GM19351 (cell line): Measurements from ENCODE around the gene AP3B1.

Source experiments
- ATAC-seq: cut with Tn5 transposase; IDR thresholded peaks from one replicate; pipeline ENCODE4 v1.9.1; 2021; ENCODE audit warnings: mild to moderate bottlenecking, moderate library complexity; ENCODE audit not compliant: unreplicated experiment

The AP3B1 gene, protein sequence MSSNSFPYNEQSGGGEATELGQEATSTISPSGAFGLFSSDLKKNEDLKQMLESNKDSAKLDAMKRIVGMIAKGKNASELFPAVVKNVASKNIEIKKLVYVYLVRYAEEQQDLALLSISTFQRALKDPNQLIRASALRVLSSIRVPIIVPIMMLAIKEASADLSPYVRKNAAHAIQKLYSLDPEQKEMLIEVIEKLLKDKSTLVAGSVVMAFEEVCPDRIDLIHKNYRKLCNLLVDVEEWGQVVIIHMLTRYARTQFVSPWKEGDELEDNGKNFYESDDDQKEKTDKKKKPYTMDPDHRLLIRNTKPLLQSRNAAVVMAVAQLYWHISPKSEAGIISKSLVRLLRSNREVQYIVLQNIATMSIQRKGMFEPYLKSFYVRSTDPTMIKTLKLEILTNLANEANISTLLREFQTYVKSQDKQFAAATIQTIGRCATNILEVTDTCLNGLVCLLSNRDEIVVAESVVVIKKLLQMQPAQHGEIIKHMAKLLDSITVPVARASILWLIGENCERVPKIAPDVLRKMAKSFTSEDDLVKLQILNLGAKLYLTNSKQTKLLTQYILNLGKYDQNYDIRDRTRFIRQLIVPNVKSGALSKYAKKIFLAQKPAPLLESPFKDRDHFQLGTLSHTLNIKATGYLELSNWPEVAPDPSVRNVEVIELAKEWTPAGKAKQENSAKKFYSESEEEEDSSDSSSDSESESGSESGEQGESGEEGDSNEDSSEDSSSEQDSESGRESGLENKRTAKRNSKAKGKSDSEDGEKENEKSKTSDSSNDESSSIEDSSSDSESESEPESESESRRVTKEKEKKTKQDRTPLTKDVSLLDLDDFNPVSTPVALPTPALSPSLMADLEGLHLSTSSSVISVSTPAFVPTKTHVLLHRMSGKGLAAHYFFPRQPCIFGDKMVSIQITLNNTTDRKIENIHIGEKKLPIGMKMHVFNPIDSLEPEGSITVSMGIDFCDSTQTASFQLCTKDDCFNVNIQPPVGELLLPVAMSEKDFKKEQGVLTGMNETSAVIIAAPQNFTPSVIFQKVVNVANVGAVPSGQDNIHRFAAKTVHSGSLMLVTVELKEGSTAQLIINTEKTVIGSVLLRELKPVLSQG

DNA sequence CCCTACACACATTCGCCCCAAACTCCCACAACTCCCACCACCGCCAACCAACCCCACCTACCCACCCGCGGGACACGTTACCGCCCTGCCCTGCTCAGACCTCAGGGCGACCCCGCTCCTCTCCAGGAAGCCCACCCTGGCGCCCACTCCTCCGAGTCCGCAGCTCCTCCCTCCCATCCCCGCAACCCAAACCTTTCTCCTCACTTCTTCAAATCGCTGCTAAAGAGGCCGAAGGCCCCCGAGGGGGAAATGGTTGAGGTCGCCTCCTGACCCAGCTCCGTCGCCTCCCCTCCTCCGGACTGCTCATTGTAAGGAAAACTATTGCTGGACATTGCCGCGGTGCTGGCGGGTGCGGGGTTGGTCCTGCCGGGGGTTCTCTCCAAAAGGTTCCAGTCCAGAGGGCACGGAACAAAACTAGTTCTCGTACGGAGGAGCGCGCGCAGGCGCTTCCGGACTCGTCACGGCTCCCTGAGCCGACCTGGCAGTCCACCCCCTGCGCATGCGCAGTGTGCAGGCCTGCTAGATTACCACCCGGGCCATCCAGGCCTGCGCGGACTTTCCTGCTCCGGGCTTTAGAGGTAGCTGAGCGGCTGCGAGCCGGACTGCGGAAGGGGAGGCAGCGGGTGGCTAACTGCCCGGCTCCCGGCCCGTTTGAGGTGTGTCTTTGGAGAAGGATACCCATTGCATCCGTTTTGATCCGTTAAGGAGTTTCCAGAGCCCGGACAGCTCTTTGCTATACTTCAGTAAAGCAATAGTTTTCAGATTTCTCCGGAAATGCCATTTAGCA is at the start of gene AP3B1:
Gene AP3B1, minus strand, starts transcription at position 451 of the 787 bp plus-strand sequence. Its CDS starts 119 bp downstream, at position 332.
- ATAC-seq, result peak; percentile 77

DNA sequence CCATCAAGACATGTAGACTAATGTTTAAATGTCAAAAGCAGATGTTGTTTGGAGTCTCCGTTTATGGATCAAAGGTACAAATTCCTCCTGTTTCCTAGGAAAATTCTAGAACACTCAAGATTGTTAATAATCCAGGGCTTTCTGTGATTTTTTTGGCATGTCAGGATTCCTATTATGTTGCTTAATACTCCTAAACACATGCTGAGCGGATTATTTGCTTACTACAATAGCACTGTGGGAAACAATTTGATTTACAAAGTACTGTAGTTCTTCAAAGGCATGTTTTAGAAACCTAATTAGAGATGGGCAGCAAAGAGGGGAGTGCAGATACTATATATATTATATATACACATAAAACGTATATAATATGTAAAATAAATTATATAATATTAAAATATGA is 46.9 kb upstream of the AP3B1 start:
- ATAC-seq, result no peak

DNA sequence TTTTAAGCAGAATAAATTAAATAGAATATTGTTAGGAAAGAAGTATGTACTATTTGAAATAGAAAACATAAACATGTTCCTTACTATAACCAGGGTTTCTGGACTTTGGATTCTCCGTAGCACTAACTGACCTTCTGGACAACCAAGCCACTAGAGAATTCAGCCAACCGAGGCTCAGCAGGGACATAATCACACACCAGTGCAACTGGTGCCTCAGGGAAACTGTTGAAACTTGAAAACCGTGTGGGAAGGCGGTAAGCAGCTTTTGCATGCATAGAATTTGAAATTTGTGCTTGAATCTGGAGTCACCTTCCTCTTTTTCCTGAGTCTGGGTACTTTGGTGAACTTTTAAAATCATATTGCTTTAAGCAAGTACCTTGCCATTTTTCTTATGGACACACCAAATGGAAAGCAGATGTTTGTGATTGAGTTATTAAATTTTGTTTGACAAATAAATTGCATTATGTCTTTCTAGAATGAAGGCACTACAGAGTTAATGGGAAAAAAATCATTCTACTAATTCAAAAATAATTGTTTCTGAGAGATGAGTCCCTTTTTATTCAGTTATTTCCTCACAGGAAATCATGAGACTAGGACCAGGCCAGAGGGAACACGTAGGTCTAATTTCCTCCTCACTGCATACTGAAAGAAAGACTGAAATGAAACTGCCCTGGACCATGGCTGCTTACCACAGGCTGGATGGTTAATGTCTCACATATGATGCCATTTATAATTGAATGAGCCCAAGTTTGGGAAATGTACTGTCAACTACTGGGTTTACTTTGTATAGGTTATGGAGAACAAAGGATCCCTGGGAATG is 45.3 kb upstream of the AP3B1 start:
- no peak for ATAC-seq

DNA sequence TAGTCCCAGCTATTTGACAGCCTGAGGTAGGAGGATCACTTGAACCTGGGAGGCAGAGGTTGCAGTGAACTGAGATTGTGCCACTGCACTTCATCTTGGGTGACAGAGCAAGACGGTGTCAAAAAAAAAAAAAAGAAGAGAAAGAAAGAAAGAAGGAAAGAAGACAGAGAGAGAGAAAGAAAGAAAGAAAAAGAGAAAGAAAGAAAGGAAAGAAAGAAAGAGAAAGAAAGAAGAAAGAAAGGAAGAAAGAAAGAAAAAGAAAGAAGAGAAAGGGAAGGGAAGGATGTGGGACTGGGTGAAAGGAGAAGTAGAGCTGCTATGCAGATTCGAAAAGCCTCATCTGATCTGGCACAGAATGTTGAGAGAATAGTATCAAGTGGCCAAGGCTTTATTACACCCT is 42.2 kb upstream of the AP3B1 start:
- no peak for ATAC-seq

DNA sequence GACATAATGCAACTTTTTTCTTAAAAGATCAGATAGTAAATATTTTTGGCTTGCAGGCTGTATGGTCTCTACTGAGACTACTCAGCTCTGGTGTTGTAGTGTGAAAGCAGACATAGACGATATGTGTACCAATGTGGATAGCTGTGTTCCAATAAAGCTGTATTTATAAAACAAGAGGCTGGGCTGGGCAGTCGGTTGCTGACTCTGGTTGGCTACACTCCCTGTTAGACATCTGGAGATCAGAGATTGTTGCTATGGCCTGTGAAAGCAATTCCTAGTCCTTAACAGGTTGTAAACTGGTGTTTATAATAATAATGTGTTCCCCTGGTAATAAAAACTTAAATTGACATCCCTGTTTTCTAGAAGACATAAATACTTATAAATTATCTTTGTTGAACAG is 41.5 kb upstream of the AP3B1 start:
- ATAC-seq, result no peak

DNA sequence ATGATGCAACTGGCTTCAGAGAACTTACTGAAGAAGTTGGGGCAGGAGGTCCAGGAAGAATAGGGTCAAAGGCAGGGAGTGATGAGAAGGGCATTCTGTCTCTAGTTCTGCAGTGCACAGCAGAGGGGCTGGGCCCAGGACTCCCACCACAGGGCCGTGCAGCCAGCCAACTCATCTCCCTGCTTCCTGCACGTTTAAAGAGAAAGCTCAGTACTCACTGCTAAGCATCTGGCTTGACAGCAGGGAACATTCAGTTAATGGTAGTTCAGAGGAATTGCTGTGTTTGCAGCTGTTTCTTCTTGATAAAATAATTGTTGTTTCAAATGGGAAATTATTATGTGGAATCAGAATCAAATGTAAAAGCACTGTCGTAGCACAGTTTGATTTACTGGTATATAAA is 40.3 kb upstream of the AP3B1 start:
- ATAC-seq, result no peak

DNA sequence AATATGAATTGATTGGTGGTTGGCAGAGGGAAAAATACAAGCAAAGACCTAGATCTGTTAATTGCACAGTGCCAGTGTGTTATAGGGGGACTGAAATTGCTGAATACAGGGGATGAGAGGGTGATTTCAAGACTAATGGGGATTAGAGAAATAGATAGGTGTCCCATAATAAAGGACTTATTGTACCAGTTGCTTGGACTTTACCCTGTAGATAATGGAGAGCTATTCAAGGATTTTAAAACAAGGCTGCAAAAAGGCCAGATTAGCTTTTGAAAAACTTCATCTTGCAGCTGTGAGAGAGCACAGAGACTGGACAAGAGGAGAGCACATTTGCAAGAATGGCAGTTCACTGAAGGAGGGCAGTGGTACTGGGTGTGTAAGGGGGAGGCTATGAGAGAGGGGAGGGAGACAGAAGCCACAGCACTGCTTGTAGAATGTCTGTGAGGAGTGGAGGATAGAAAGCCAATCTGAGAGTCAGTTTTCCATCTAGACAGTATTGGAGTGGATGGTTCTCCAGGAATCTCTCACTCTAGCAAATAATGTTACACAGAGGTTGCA is 37.1 kb upstream of the AP3B1 start:
- no peak for ATAC-seq

DNA sequence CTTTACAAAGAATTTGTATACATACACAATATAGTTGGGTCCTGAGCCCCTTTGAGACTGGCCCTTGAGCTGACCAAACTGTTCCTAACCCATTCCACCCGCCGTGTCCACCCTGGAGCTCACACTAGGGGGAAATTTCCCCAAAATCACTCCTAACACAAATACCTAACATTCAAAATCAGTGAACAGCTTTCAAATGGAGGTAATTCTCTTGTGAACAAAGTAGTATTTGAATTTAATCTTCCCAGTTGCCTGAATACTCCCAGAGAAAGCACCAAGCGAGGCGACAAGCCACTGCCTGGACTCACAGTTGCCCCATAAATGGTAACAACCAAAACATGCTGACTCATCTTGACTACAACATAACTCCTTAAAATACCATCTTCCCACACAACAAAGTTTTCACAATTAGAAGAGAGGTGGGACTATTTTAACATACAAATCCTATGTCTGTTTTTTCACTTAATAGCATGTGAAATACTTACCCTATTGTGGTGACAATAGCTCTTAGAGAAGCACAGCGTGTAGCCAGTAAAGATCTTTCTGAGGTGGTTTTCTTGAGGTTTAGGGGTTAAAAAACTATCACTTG is 34.2 kb upstream of the AP3B1 start:
- no peak for ATAC-seq

DNA sequence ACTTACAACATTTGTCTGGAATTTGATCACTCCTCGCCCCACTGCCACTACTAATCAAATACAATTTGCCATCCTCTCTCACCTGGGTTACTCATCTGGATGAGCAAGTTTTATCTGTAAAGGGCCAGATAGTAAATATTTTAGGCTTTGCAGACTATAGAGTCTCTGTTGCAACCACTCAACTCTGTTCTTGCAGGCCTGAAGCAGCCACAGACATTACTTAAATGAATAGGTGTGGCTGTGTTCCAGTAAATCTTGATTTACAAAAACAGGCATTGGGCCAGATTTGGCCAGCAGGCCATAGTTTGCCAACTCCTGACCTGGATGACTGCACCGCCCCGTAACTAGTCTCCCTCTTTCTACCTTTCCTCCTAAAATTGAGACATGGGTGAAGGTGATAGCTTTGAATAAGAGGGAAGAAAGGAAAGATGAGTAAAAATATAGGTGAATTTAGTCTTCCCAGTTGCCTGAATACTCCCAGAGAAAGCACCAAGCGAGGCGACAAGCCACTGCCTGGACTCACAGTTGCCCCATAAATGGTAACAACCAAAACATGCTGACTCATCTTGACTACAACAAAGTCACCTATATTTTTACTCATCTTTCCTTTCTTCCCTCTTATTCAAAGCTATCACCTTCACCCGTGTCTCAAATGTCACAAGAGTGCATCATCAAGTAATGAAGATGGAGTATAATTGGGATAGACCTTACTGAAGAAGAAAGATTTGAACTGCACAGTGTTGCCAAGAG is 33.4 kb upstream of the AP3B1 start:
- ATAC-seq, result no peak

DNA sequence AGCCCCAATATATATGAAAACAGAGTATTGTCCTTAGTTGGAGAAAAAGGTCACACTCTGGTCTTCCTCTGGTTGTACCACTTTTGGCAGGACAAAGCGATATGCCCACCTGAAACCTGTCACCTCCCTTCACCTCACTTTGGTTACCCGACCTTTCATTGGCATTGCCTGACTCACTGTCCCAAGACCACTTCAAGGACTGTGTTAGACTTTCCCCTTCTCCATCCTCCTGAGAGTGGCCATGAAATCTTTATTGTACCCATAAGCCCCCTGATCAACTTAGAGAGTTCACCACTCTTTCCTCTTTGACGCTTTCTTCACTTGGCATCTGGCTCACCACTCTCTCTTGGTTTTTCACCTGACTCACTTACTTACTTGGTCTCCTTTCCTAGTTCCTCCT is 32.4 kb upstream of the AP3B1 start:
- ATAC-seq, result no peak

DNA sequence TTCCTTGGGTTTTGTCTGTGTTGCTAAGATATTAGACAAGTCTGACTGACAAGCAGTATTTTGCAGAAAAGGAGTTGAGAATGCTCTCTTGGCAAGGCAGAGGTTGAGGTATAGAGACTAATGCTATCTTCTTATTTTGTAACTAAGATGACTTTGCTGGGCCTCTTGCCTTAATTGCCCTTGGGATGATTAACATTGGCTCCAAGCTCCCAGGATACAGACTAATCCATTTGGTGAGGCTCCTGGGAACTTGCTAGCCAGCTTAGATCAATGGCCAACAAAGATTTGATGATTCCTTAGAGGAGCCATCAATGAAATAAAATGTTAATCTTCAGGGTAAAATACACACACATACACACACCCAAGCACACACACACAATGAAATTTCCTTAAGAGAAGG is 28.7 kb upstream of the AP3B1 start:
- ATAC-seq, result no peak

DNA sequence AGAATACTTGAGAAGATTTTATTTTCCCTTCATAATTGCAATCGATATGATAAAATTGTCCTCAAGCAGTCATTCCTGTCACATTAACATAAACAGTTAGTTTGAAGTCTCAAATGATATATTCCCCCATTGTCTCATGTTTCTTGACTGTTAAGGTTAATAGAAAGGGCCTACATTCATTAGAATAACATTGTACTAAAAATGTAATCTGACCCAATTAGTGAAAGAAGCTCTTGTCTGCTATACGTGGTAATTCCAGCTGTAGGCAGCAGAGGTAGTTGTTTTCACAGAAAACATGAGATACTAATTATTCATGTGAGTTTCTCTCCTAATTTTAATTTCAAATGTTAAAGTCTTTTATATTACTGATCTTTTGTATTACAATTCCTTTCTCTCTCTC is 25.9 kb upstream of the AP3B1 start:
- no peak for ATAC-seq

DNA sequence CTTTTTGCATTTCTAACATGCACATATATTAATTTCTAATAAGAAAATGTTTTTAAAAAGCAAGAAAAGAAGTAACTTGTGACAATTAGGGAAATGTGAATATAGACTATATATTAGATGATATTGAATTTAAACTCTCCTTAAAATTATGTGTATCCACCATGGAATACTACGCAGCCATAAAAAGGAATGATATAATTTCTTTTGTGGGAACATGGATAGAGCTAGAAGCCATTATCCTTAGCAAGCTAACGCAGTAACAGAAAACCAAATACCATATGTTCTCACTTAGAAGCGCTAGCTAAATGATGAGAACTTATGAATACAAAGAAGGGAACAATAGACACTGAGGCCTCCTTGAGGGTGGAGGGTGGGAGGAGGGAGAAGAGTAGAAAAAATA is 23.8 kb upstream of the AP3B1 start:
- no peak for ATAC-seq

DNA sequence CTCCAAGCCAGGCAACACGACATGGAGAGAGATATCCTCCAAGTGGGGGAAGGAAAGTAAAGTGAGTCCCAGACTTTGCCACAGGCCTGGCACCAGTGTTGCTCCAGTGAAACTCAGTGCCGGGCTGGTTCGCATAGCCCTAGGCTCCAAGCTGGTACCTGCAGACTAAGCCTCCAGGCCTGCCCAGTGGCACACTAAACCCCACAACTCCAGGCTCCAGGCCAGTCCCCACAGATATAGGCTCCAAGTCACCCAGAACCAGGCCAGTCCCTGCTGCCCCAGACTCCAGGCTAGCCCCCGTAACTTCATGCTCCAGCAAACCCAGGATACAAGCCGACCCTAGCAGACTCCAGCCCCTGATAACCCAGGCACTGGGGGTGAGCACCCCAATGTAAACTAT is 23.0 kb upstream of the AP3B1 start:
- ATAC-seq, result no peak

DNA sequence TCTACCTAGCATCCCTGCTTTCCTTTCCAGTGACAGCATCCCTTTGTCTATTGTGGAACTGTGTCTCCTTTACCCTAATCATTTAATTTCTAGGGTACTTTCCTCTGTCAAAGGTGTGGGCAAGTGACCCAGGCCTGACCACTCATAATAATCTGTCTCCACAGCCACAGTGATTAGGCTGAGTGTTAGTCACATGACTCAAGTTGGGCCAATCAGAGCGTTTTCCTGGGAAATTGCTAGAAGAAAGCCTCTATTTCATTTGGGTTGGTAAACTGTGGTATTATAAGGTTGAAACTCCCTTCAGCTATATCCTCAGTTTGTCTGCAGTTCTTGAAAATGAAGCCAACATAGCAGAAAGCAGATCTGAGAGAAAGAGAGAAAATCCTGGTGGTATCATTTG is 14.2 kb upstream of the AP3B1 start:
- ATAC-seq, result no peak

DNA sequence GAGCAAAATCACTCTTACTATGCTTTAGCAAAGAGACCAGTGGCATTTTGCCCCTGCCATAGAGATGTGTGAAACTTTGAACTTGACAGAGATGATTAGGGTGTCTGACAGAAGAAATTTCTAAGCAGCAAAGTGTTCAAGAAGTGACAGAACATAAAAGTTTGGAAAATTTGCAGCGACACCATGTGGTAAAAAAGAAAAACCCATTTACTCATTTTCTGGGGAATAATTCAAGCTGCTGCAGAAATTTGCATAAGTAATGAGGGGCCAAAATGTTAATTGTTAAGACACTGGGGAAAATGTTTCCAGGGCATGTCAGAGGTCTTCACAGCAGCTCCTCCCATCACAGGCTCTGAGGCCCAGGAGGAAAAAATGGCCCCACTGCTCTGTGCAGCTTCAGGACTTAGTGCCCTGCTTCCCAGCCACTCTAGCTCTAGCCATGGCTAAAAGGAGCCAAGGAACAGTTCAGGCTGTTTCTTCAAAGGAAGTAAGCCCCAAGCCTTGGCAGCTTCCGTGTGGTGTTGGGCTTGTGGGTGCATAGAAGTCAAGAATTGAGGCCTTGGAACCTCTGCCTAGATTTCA is 6.1 kb upstream of the AP3B1 start:
- no peak for ATAC-seq

DNA sequence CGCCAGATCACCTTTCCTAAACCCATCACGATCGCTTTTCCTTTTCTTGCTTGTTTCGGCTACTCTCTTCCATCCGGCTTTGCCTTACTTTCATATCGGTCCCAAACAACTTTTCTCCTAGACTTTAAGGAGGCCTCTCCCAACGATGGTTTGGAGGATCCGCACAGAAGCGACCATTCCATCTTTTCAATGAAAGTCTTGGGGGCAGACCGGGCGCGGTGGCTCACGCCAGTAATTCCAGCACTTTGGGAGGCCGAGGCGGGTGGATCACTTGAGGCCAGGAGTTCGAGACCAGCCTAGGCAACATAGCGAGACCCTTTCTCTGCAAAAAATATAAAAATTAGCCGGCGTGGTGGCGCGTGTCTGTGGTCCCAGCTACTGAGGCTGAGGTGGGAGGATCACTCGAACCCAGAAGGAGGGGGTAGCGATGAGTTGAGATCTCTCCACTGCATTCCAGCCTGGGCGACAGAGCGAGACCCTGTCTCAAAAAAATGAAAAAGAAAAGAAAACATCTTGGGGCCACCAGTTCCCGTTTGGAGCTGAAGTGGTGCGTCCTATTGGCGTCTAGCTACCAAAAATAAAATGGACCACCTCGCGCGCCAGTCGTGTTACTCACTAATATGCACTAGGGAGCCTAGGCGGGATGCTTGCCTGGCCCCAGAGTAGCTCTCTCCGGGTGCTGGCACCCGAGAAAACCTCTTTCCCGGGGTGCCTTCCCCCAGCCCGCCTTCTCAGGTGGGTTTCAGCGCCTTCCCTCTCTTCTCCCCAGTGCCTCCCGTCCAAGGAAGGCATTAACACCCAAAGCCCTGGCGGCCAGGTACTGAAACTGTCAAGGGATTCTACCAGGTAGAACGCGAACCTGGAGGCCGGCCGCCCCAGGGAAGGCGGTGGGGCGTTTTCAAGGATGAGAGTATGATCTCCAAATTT is 800 bp upstream of the AP3B1 start:
- peak; percentile 40 for ATAC-seq
